Measurements from ENCODE around the gene TRAPPC5.

GRCh38 chr19:7701049-7701653, 20.5 kb downstream of the TRAPPC5 start:
- TF ChIP-seq CTCF (conservative IDR thresholded peaks at IDR 0.05; ENCODE audit: low read depth, low read length): no peak
- TF ChIP-seq EZH2 (IDR thresholded peaks at IDR 0.05; ENCODE audit: low read length, unreplicated experiment): no peak
- TF ChIP-seq EZH2phosphoT487 (IDR thresholded peaks at IDR 0.05; ENCODE audit: borderline replicate concordance, low read length): no peak
